Psoas muscle (tissue), 8 donors: ENCODE data around the gene CDKAL1. TPM values are rescaled to one million over a fixed set of nuclear protein-coding genes. Genes with fewer than 3 reads are reported as not detected.

Source experiments
- ATAC-seq, 4 donors: fragments of 200-7000 bp; cut with Tn5 transposase; one replicate each; pipeline ENCODE4 v1.9.1; 2020; ENCODE audit warnings: moderate library complexity in 3 of 4, mild to moderate bottlenecking in 2 of 4
- DNase-seq, 2 donors: peaks; one replicate each; pipeline ENCODE4 v3.0.0-alpha.2; 2020
- H3K27ac ChIP-seq: fragments of 200-600 bp; one replicate; pipeline ENCODE4 v1.8.0; 2022
- H3K27me3 ChIP-seq, 3 donors: fragments of 200-600 bp in 1 of 3; one replicate each; pipeline versions ENCODE4 v1.6.1 to v1.8.0; 2013 to 2022; ENCODE audit warnings: low read length in 2 of 3, mild to moderate bottlenecking in 2 of 3, moderate library complexity in 1 of 3; ENCODE audit not compliant: insufficient read depth in 3 of 3
- H3K36me3 ChIP-seq, 2 donors: fragments of 200-600 bp in 1 of 2; one replicate each; pipeline versions ENCODE4 v1.6.1 to v1.8.0; 2013 to 2022; ENCODE audit warnings: low read depth in 1 of 2, mild to moderate bottlenecking in 1 of 2, moderate library complexity in 1 of 2; ENCODE audit not compliant: insufficient read depth in 1 of 2
- H3K4me1 ChIP-seq: fragments of 200-600 bp; one replicate; pipeline ENCODE4 v1.8.0; 2022
- H3K4me3 ChIP-seq: fragments of 200-600 bp; one replicate; pipeline ENCODE4 v1.8.0; 2022; ENCODE audit warnings: mild to moderate bottlenecking
- H3K9me3 ChIP-seq: fragments of 200-600 bp; one replicate; pipeline ENCODE4 v1.8.0; 2022
- WGBS, 3 donors: extraction: QIAGEN DNeasy Blood & Tissue Kit; methylation state at CpG; one replicate each; pipeline versions ENCODE4 v1.1.6 to v1.1.7; 2013; 5-methylcytosine and 5-hydroxymethylcytosine counted together
- intact Hi-C, 2 donors: fragments of 100-400 bp; cut with DNase I; formaldehyde crosslinking; loops; one replicate each; pipeline versions ENCODE4 v1.11.0 to v1.14.2; 2022
- polyA plus RNA-seq, 3 donors: library from polyadenylated mRNA; stranded (reverse); fragments of 200-250 nt; gene quantifications; one replicate each; pipeline ENCODE4 v1.2.3, GENCODE V29; 2013
- total RNA-seq, 4 donors: library from RNA; stranded (reverse); fragmentation: NEBNext Ultra II Directional in 2 of 4; extraction: Animal tissue kit (Norgen Biotek cat#: 25700) in 2 of 4; gene quantifications; one replicate each; pipeline versions ENCODE4 v1.2.1 to v1.2.4, GENCODE V29; 2021 to 2023
- TF ChIP-seq, protein P1 (sequence below): fragments of 200-600 bp; IDR thresholded peaks from one replicate; pipeline ENCODE4 v1.8.0; 2022; ENCODE audit warnings: antibody characterized with exemption
- donor health status: healthy with polysubstance abuse.
- donor health status: DM: no; HTN: no; CAD: no; lungs with moderate emphysema.
- donor health status: Bipolar disorder and iron deficiency.
- donor health status: healthy.
- donor health status: DM: yes; HTN: yes; CAD: no.
- donor health status: DM: no; HTN: no; CAD: no.
- donor health status: DM: no; HTN: no; CAD: no.
- donor health status: DM: yes; HTN: yes; CAD: no.

The CDKAL1 gene
- total and polyA plus RNA-seq, 7 donors = 4.5 to 16.1 (median 12.9) TPM

DNA sequence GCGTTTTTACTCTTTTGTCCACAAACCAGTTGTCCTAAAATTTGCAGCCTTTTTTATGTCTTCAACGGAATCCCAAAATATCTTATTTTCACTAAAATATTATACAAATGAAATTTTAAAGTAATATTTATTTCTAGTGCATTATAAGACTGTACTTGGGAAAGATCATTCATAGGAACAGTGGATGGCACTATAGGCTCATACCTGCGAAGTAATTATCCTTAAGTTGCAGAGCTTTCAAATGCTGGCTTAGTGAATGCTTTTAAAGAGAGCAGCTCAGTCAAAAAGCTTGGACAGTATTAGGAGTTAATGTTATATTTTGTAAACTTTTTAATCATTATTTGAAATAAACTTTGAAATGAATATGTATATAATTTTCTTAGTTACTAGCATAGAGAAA lies 254.9 kb downstream of the CDKAL1 start:
- Histone ChIP-seq H3K4me3 (no peak overlapping the region), H3K27ac (no peak overlapping the region), H3K4me1 (no peaks in the 10 kb centered on the region), H3K27me3 (no peaks in the 10 kb centered on the region), H3K9me3 (no peaks in the 10 kb centered on the region), H3K36me3 (peaks cover 0 to 3% of the 10 kb centered on the region in 2 donors)
- ATAC-seq (no peak), DNase-seq (no peak)
- TF ChIP-seq, protein P1, sequence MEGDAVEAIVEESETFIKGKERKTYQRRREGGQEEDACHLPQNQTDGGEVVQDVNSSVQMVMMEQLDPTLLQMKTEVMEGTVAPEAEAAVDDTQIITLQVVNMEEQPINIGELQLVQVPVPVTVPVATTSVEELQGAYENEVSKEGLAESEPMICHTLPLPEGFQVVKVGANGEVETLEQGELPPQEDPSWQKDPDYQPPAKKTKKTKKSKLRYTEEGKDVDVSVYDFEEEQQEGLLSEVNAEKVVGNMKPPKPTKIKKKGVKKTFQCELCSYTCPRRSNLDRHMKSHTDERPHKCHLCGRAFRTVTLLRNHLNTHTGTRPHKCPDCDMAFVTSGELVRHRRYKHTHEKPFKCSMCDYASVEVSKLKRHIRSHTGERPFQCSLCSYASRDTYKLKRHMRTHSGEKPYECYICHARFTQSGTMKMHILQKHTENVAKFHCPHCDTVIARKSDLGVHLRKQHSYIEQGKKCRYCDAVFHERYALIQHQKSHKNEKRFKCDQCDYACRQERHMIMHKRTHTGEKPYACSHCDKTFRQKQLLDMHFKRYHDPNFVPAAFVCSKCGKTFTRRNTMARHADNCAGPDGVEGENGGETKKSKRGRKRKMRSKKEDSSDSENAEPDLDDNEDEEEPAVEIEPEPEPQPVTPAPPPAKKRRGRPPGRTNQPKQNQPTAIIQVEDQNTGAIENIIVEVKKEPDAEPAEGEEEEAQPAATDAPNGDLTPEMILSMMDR = peak; percentile 26
- WGBS, 3 donors = 88 to 93% (median 89%) methylated on average over 3 of the region's 3 CpGs
- intact Hi-C loops = no loop called here

DNA sequence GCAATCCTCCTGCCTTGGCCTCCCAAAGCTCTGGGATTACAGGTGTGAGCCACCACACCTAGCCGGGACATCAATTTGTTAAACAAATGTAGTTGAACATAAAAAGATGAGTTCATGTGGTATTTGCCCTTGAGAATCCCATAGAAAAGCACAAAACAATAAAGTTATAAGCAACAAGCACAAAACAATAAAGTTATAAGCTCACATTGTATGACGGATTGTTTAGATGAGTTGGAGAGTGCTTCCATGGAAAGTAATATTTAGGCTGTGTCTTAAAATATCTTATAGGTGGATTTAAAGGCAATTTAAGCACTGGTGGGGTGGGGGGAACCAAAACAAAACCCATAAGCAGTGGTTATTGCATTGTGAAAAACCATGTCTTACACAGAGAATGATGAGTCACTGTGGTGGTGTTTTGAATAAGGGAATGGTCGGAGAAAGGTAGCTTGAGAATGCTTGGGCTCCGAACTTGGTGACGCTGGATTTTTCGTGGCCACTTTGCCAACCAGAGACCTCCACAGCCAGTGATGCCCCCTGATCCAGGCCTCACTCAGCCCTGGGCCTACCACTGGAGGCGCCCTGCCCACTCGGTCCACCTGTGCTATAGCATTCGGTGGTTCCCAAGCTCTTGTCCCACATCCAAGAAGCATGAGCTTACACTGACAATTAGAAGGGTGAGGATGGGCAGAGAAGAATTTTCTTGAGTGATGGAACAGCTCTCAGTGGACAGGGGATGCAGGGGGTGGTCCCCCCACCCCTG lies 256.0 kb downstream of the CDKAL1 start:
- DNase-seq (no peak), ATAC-seq (no peak)
- no peak overlapping the region for H3K4me3 ChIP-seq
- TF ChIP-seq, protein P1 = no peak
- H3K9me3 ChIP-seq = no peaks in the 10 kb centered on the region
- intact Hi-C loops = no loop called here
- no peaks in the 10 kb centered on the region for H3K27me3 ChIP-seq
- peaks cover 0 to 3% of the 10 kb centered on the region in 2 donors for H3K36me3 ChIP-seq
- 95 to 97% (median 96%) methylated on average over 9 of the region's 9 CpGs for WGBS, 3 donors
- no peak overlapping the region for H3K27ac ChIP-seq
- no peaks in the 10 kb centered on the region for H3K4me1 ChIP-seq

DNA sequence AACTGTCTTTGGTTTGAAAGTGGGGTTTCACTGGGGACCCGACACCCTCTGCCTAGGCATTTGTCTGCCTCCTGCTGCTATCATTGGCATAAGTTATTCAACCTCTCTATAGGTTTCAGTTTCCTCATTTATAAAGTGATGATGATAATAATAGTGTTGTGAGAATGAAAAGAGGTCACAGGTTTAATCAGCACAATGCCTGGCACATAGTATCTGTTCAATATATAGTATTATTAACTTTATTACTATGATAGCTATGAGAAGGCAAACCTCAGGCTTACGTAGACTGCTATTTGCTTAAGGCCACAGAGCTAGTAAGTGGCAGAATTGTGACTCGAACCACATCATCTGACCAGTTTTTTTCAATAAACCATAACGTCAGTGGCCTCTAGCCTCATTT lies 256.8 kb downstream of the CDKAL1 start:
- WGBS, 3 donors = 94 to 97% (median 96%) methylated on average over 4 of the region's 4 CpGs
- no peak overlapping the region for H3K4me3 ChIP-seq
- TF ChIP-seq, protein P1 = no peak
- H3K36me3 ChIP-seq = peaks cover 0 to 3% of the 10 kb centered on the region in 2 donors
- no peaks in the 10 kb centered on the region for H3K9me3 ChIP-seq
- no peak overlapping the region for H3K27ac ChIP-seq
- no peaks in the 10 kb centered on the region for H3K4me1 ChIP-seq
- DNase-seq (no peak), ATAC-seq (no peak)
- intact Hi-C loops = no loop called here
- H3K27me3 ChIP-seq = no peaks in the 10 kb centered on the region

DNA sequence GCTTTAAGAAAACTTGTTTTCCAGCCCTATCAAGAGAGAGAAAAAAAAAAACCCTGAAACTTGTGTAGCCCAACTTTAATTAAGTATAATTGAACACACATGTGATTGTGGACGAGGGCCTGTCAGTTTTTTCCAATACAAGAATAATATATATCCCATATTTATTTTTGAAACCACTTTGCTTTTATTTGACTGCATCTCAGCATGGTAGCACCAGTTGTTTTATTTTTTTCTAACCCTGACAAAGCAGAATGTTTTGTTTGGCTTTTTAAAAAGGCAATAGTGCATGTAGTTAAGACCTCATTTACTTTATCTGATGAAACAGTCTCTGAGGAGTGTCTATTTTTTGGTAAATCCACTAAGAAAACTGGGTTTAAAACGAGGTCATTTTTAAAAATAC lies 257.7 kb downstream of the CDKAL1 start:
- H3K27me3 ChIP-seq = no peaks in the 10 kb centered on the region
- H3K4me3 ChIP-seq = no peak overlapping the region
- no peak for ATAC-seq
- no peak for DNase-seq
- intact Hi-C loops = no loop called here
- 76 to 82% (median 79%) methylated on average over 2 of the region's 2 CpGs for WGBS, 3 donors
- TF ChIP-seq, protein P1 = no peak
- H3K9me3 ChIP-seq = no peaks in the 10 kb centered on the region
- H3K36me3 ChIP-seq = no peaks in the 10 kb centered on the region
- no peaks in the 10 kb centered on the region for H3K4me1 ChIP-seq
- H3K27ac ChIP-seq = no peak overlapping the region

DNA sequence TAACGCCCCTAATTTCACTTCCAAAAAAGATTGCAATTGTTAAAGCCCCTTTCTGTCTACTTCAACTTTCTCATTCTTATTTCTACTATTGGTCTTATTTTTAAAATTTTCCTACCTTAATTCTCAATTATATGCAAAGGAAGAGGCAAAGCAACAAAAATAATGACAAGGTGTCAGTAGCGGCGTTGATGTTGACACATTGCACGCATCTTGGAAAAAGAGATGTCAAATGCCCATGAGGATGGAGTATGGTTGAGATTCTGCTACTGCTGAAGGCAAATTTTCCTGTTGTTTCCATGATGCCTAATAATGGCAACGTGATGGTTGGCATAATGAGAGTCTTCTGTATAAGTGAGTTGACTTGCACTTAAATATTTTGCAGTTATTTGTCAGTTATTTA lies 258.9 kb downstream of the CDKAL1 start:
- WGBS, 3 donors = 75 to 78% (median 78%) methylated on average over 5 of the region's 5 CpGs
- intact Hi-C loops = no loop called here
- H3K36me3 ChIP-seq = no peaks in the 10 kb centered on the region

More for the DNA sequence above, 258.9 kb downstream of the CDKAL1 start:
- DNase-seq = no peak
- no peak overlapping the region for H3K4me3 ChIP-seq
- no peak for ATAC-seq
- no peak overlapping the region for H3K27ac ChIP-seq
- no peaks in the 10 kb centered on the region for H3K9me3 ChIP-seq
- TF ChIP-seq, protein P1 = no peak
- H3K27me3 ChIP-seq = no peaks in the 10 kb centered on the region
- H3K4me1 ChIP-seq = no peaks in the 10 kb centered on the region
